Activated CD8-positive, alpha-beta memory T cell treated with anti-CD3 and anti-CD28 coated beads, Interleukin-2, amount 50 U/mL, for 4 hours (primary cell): ENCODE data around the gene C19orf81.

Experiments used
- DNase-seq: peaks from one replicate; pipeline ENCODE4 v3.0.0-alpha.2; 2020

C19orf81 gene

GRCh38 chr19:50659318-50660087 lies 10.3 kb downstream of the C19orf81 start:
- no peak for DNase-seq

GRCh38 chr19:50660088-50660366 lies 10.8 kb downstream of the C19orf81 start:
- DNase-seq = no peak

GRCh38 chr19:50661023-50661422 lies 11.8 kb downstream of the C19orf81 start:
- DNase-seq = no peak

- DNase-seq = no peak
These were observed 12.8 kb downstream of the C19orf81 start for GRCh38 chr19:50661766-50662650.

GRCh38 chr19:50662651-50663481 lies 13.6 kb downstream of the C19orf81 start:
- no peak for DNase-seq

GRCh38 chr19:50663482-50663790 lies 14.2 kb downstream of the C19orf81 start:
- no peak for DNase-seq

- no peak for DNase-seq
These were observed 15.0 kb downstream of the C19orf81 start for GRCh38 chr19:50664204-50664603.

- DNase-seq = no peak
These were observed 17.3 kb downstream of the C19orf81 start for GRCh38 chr19:50666346-50667176.

- no peak for DNase-seq
These were observed 18.0 kb downstream of the C19orf81 start for GRCh38 chr19:50667177-50667758.

GRCh38 chr19:50667759-50668231 lies 18.6 kb downstream of the C19orf81 start:
- DNase-seq = no peak

- no peak for DNase-seq
These were observed 19.2 kb downstream of the C19orf81 start for GRCh38 chr19:50668416-50668815.

GRCh38 chr19:50668879-50669278 lies 19.6 kb downstream of the C19orf81 start:
- no peak for DNase-seq

- DNase-seq = peak; percentile 41
These were observed 20.3 kb downstream of the C19orf81 start for GRCh38 chr19:50669302-50670101.

- no peak for DNase-seq
These were observed 20.8 kb downstream of the C19orf81 start for GRCh38 chr19:50670102-50670380.

- DNase-seq = no peak
These were observed 23.9 kb downstream of the C19orf81 start for GRCh38 chr19:50673118-50673517.

- DNase-seq = no peak
These were observed 27.5 kb downstream of the C19orf81 start for GRCh38 chr19:50676625-50677197.

- no peak for DNase-seq
These were observed 28.4 kb downstream of the C19orf81 start for GRCh38 chr19:50677636-50678035.

GRCh38 chr19:50678323-50678722 lies 29.1 kb downstream of the C19orf81 start:
- DNase-seq = no peak

- DNase-seq = peak; percentile 76
These were observed 30.2 kb downstream of the C19orf81 start for GRCh38 chr19:50679177-50680125.
